Cardiac muscle cell (in vitro differentiated cells and primary cell): ENCODE results near the gene CLDN9. TPM values are rescaled to one million over a fixed set of nuclear protein-coding genes. Genes with fewer than 3 reads are reported as not detected.
A peak's percentile ranks its signal among the peaks of the same experiment; 100 is the strongest.

Source experiments
- DNase-seq, 2 donors: peaks; one replicate each; pipeline versions ENCODE4 v3.0.0 to v3.0.0-alpha.2; 2010 to 2017; ENCODE audit warnings: low read depth in 1 of 2, low spot score in 1 of 2
- H3K27ac ChIP-seq: fragments of 200-600 bp; sonication (generic); 2 replicates; pipeline ENCODE4 v1.5.1; 2016
- H3K27me3 ChIP-seq: fragments of 200-600 bp; sonication (generic); 2 replicates; pipeline ENCODE4 v1.6.0; 2016; ENCODE audit warnings: control low read depth
- H3K36me3 ChIP-seq: fragments of 200-600 bp; sonication (generic); 2 replicates; pipeline ENCODE4 v1.5.1; 2016; ENCODE audit warnings: control low read depth
- H3K4me1 ChIP-seq: fragments of 200-600 bp; sonication (generic); 2 replicates; pipeline ENCODE4 v1.8.1; 2017; ENCODE audit warnings: low read depth, mild to moderate bottlenecking, mixed run types
- H3K4me3 ChIP-seq: fragments of 200-600 bp; sonication (generic); 2 replicates; pipeline ENCODE4 v1.5.1; 2016; ENCODE audit warnings: mild to moderate bottlenecking
- H3K9me3 ChIP-seq: fragments of 200-600 bp; sonication (generic); 2 replicates; pipeline ENCODE4 v1.5.1; 2017; ENCODE audit warnings: low read depth, mild to moderate bottlenecking, control low read depth
- CTCF ChIP-seq: IDR thresholded peaks from 2 replicates; pipeline ENCODE4 v1.5.1; 2012; ENCODE audit warnings: low read depth, mild to moderate bottlenecking, low read length
- polyA plus RNA-seq: library from polyadenylated mRNA; unstranded; fragments of >200 nt; fragmentation: Nextera tagmentation; extraction: Ambion mirVana; gene quantifications from 2 replicates; pipeline ENCODE4 v1.2.1, GENCODE V29; 2016
- total RNA-seq: library from RNA; depleted of rRNA; stranded (reverse); fragments of >200 nt; gene quantifications from 2 replicates; pipeline ENCODE4 v1.2.3, GENCODE V29; 2016

The CLDN9 gene
- total RNA-seq (3.2 and 6.3 TPM in 2 replicates), polyA plus RNA-seq (8.4 and 8.5 TPM in 2 replicates)

- peak in 1 of 2 donors; percentile 48 for DNase-seq
- Histone ChIP-seq H3K27me3 (no peaks in the 10 kb centered on the region), H3K36me3 (no peaks in the 10 kb centered on the region), H3K9me3 (no peaks in the 10 kb centered on the region), H3K4me1 (peaks cover 39% of the 10 kb centered on the region), H3K4me3 (no peak within 1 kb of the TSS), H3K27ac (no peak within 1 kb of the TSS)
- no peak for TF ChIP-seq CTCF
These were observed at the start of gene CLDN9 for GRCh38 chr16:3012828-3013420. TSS of gene CLDN9 (plus strand) at chr16:3012923. CDS start at chr16:3013363, 440 bp downstream.

GRCh38 chr16:2963074-2963722 is 49.5 kb upstream of the CLDN9 start:
- Histone ChIP-seq H3K27me3 (peaks cover 47% of the 10 kb centered on the region), H3K4me1 (peaks cover 3% of the 10 kb centered on the region), H3K36me3 (no peaks in the 10 kb centered on the region), H3K9me3 (no peaks in the 10 kb centered on the region), H3K27ac (no peak overlapping the region), H3K4me3 (peak overlapping the region; percentile 30)
- no peak for DNase-seq
- TF ChIP-seq CTCF: no peak

DNA sequence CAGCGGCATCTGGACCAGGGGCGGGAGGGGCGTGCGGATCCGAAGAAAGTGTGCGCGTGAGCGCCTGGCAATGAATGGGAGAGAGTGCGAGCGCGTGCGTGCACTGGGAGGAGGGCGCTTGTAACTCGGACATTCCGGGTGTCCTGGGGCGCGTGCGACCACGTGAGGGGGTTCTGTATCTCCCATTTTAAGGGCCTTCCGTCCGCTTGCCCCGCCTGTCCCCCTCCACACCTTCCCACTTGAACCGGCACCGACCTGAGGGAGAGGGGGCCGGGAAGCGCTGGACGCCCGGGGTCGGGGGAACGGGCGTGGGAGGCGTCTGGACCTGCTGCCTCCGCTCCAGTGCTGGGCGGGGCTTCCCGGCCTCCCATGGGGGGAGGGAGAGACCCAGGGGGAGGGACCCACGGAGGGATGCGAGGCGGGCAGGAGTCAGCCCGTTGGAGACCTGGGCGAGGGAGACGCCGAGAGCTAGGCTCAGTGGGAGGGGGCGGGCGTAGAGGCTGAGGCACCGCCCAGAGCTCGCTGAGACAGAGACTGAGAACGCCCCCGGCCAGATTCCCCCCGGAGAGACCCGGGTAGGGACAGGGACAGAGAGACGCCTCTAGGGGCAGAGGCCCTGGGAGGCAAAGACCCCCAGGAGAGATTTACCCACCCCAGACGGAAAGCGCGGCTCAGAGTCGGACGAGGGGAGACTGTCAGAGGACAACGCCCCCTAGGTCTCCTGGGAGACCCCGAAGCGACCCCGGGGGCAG is 48.8 kb upstream of the CLDN9 start, which contains the start of gene KREMEN2:
Gene KREMEN2, plus strand, starts transcription at position 553 of the 752 bp plus-strand sequence. CDS start 246 bp downstream, outside the sequence.
- Histone ChIP-seq H3K4me3 (peak within 1 kb of the TSS; percentile 30), H3K4me1 (peaks cover 3% of the 10 kb centered on the region), H3K9me3 (no peaks in the 10 kb centered on the region), H3K36me3 (no peaks in the 10 kb centered on the region), H3K27ac (no peak within 1 kb of the TSS), H3K27me3 (peaks cover 47% of the 10 kb centered on the region)
- peak in 1 of 2 donors; percentile 56 for DNase-seq
- TF ChIP-seq CTCF: no peak

GRCh38 chr16:2964475-2965336 is 48.0 kb upstream of the CLDN9 start:
- Histone ChIP-seq H3K27me3 (peaks cover 47% of the 10 kb centered on the region), H3K4me1 (peaks cover 3% of the 10 kb centered on the region), H3K4me3 (peak overlapping the region; percentile 30), H3K36me3 (no peaks in the 10 kb centered on the region), H3K27ac (no peak overlapping the region), H3K9me3 (no peaks in the 10 kb centered on the region)
- peak in 1 of 2 donors; percentile 86 for DNase-seq
- no peak for TF ChIP-seq CTCF
